Loucy (cell line): ENCODE data around the gene ZIC4.

Experiments
- EZH2phosphoT487 ChIP-seq: fragments of 200-600 bp; IDR thresholded peaks from 2 replicates; pipeline ENCODE4 v1.6.1; 2018; ENCODE audit warnings: antibody characterized with exemption, mild to moderate bottlenecking, moderate library complexity, borderline replicate concordance
- TF ChIP-seq, protein P1 (sequence below): fragments of 200-600 bp; sonication (generic); conservative IDR thresholded peaks from 2 replicates; pipeline ENCODE4 v1.5.1; 2014; ENCODE audit warnings: mild to moderate bottlenecking, antibody characterized with exemption, low read length

DNA sequence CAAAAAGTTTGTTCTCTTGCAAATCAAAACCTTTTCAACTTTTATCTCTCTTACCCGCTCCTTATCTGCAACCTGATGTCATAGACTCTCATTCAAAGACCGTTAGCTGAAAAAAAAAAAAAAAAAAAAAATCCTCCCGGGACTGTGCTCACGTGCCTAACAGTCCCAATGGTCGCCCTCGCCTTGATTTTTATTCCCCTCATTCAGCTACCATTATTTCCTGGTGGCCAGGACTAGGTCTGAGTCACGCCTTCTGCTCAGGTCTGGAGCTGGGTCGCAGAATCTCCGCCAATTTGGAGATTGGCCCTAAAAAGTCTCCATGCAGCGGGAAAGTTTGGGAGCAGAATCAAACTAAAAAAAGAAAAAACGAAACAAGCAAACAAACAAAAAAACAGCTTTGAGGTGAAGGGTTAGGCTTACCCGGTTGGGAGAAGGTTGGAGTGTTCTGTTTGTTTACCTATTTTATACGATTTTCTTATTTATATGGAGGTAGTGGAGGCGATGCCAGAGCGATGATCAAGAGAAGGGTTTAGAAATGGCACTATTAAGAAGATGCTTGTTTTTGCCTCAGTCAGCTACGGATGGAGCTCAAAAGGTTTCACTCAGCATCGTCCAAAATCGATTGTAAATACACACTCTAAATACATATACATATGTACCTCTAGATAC, 51.1 kb downstream of the ZIC4 start:
- TF ChIP-seq, protein P1, sequence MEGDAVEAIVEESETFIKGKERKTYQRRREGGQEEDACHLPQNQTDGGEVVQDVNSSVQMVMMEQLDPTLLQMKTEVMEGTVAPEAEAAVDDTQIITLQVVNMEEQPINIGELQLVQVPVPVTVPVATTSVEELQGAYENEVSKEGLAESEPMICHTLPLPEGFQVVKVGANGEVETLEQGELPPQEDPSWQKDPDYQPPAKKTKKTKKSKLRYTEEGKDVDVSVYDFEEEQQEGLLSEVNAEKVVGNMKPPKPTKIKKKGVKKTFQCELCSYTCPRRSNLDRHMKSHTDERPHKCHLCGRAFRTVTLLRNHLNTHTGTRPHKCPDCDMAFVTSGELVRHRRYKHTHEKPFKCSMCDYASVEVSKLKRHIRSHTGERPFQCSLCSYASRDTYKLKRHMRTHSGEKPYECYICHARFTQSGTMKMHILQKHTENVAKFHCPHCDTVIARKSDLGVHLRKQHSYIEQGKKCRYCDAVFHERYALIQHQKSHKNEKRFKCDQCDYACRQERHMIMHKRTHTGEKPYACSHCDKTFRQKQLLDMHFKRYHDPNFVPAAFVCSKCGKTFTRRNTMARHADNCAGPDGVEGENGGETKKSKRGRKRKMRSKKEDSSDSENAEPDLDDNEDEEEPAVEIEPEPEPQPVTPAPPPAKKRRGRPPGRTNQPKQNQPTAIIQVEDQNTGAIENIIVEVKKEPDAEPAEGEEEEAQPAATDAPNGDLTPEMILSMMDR, result no peak
- TF ChIP-seq EZH2phosphoT487, result no peak
